ENCODE data around the gene GUCD1. TPM values are rescaled to one million over a fixed set of nuclear protein-coding genes. Genes with fewer than 3 reads are reported as not detected.
"Not testable (repeated sequence)": the region's sequence is repeated elsewhere in the genome, so short reads cannot be mapped to it uniquely, and the experiment has no call there.

Gene GUCD1
- total and polyA plus RNA-seq, 2 experiments from 2014 or later = 68.8 to 73.9 TPM

GRCh38 chr22:24541681-24542515 lies 13.0 kb downstream of the GUCD1 start:
- no peaks in the 10 kb centered on the region for H3K27me3 ChIP-seq
- peaks cover 27% of the 10 kb centered on the region for H3K36me3 ChIP-seq
- no peaks in the 10 kb centered on the region for H3K4me1 ChIP-seq (ENCODE audit: low read depth)
- no peak overlapping the region for H3K27ac ChIP-seq
- no peaks in the 10 kb centered on the region for H3K9me3 ChIP-seq (ENCODE audit: low read depth)
- no peak overlapping the region for H3K4me3 ChIP-seq
- no peak for DNase-seq (ENCODE audit: low read depth in 1 of 2, low spot score in 1 of 2)
- no peak for TF ChIP-seq CTCF (IDR thresholded peaks at IDR 0.05; ENCODE audit: low read depth, low read length)

- H3K27ac ChIP-seq = no peak overlapping the region
- no peak overlapping the region for H3K4me3 ChIP-seq
- no peaks in the 10 kb centered on the region for H3K9me3 ChIP-seq (ENCODE audit: low read depth)
- peaks cover 27% of the 10 kb centered on the region for H3K36me3 ChIP-seq
- no peaks in the 10 kb centered on the region for H3K27me3 ChIP-seq
- no peak for TF ChIP-seq CTCF (IDR thresholded peaks at IDR 0.05; ENCODE audit: low read depth, low read length)
- no peak for DNase-seq (ENCODE audit: low read depth in 1 of 2, low spot score in 1 of 2)
- H3K4me1 ChIP-seq (ENCODE audit: low read depth) = no peaks in the 10 kb centered on the region
Observed at GRCh38 chr22:24540470-24540869, 14.5 kb downstream of the GUCD1 start.

- no peaks in the 10 kb centered on the region for H3K4me1 ChIP-seq (ENCODE audit: low read depth)
- H3K27me3 ChIP-seq = no peaks in the 10 kb centered on the region
- no peak overlapping the region for H3K4me3 ChIP-seq
- no peak for DNase-seq (ENCODE audit: low read depth in 1 of 2, low spot score in 1 of 2)
- no peaks in the 10 kb centered on the region for H3K9me3 ChIP-seq (ENCODE audit: low read depth)
- no peak for TF ChIP-seq CTCF (IDR thresholded peaks at IDR 0.05; ENCODE audit: low read depth, low read length)
- no peak overlapping the region for H3K27ac ChIP-seq
- H3K36me3 ChIP-seq = no peaks in the 10 kb centered on the region
Observed at GRCh38 chr22:24536089-24536488, 18.8 kb downstream of the GUCD1 start.

GRCh38 chr22:24535348-24535747 lies 19.6 kb downstream of the GUCD1 start:
- Histone ChIP-seq H3K27me3 (no peaks in the 10 kb centered on the region), H3K9me3 (ENCODE audit: low read depth) (no peaks in the 10 kb centered on the region), H3K4me3 (no peak overlapping the region), H3K27ac (no peak overlapping the region), H3K4me1 (ENCODE audit: low read depth) (no peaks in the 10 kb centered on the region), H3K36me3 (no peaks in the 10 kb centered on the region)
- no peak for TF ChIP-seq CTCF (IDR thresholded peaks at IDR 0.05; ENCODE audit: low read depth, low read length)
- DNase-seq (ENCODE audit: low read depth in 1 of 2, low spot score in 1 of 2) = no peak

DNA sequence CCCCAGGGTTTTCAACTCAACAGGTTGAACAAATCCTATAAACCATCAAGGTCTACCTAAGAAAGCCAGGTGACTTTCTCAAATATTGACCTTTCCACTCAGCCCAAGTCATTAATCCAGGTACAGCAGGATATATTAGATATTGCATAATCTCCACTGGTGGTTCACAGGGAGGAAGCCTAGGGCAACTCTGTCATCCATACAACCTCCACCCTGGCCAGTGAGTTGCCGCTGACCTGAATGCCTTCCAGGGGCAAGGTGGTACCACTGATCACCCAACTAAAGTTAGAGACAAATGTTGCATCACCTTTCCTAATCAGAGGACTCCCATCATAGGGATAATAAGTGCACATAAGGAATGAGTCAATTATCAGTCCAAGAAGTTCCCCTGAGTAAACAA lies 22.9 kb downstream of the GUCD1 start:
- H3K4me3 ChIP-seq = no peak overlapping the region
- no peaks in the 10 kb centered on the region for H3K36me3 ChIP-seq
- no peak for DNase-seq (ENCODE audit: low read depth in 1 of 2, low spot score in 1 of 2)
- TF ChIP-seq CTCF (IDR thresholded peaks at IDR 0.05; ENCODE audit: low read depth, low read length) = no peak
- no peak overlapping the region for H3K27ac ChIP-seq
- H3K27me3 ChIP-seq = no peaks in the 10 kb centered on the region
- H3K9me3 ChIP-seq (ENCODE audit: low read depth) = no peaks in the 10 kb centered on the region
- no peaks in the 10 kb centered on the region for H3K4me1 ChIP-seq (ENCODE audit: low read depth)

- not testable (repeated sequence) for H3K36me3 ChIP-seq; DNase-seq (ENCODE audit: low read depth in 1 of 2, low spot score in 1 of 2); H3K27me3 ChIP-seq; H3K27ac ChIP-seq; H3K4me1 ChIP-seq (ENCODE audit: low read depth); H3K4me3 ChIP-seq; H3K9me3 ChIP-seq (ENCODE audit: low read depth)
Observed at GRCh38 chr22:24530968-24531367, 24.0 kb downstream of the GUCD1 start.

Measured in cardiac muscle cell (in vitro differentiated cells and primary cell).